Measurements from ENCODE around the gene CLDN24. TPM values are rescaled to one million over a fixed set of nuclear protein-coding genes. Genes with fewer than 3 reads are reported as not detected.

CLDN24 gene
- total and polyA plus RNA-seq, 2 donors (not counting 3 experiments of a cell fraction or from before 2014, with no cell fraction given): not detected

- intact Hi-C loops (cut with micrococcal nuclease) (no loop called here), dilution Hi-C loops (cut with MboI; ENCODE audit: extremely low pct_ligation_motif_present, low sequenced_read_pairs) (no loop called here)
- H4K20me1 ChIP-seq (replicated peaks; ENCODE audit: control insufficient read depth, extremely low read depth, insufficient read depth, low read length): no peaks in the 10 kb centered on the region
- ChIA-PET POLR2A (no interaction called here), CTCF (no interaction called here)
- no peak for TF ChIP-seq POLR2AphosphoS5 (IDR thresholded peaks at IDR 0.05; ENCODE audit: insufficient read depth, low read depth, low read length)
- TF ChIP-seq POLR2A (IDR thresholded peaks at IDR 0.05; ENCODE audit: low read depth, low read length): no peak
- TF ChIP-seq FOS (IDR thresholded peaks at IDR 0.05; ENCODE audit: borderline replicate concordance, insufficient read depth, low read length): no peak
- no peak for TF ChIP-seq MAX (IDR thresholded peaks at IDR 0.05; ENCODE audit: insufficient read depth, insufficient read length)
- TF ChIP-seq CTCF (IDR thresholded peaks at IDR 0.05; ENCODE audit: extremely low read depth in 1 of 2, insufficient read depth in 1 of 2, low read depth in 1 of 2, low read length in 2 of 2): no peak
- no peak for TF ChIP-seq EZH2 (IDR thresholded peaks at IDR 0.05; ENCODE audit: borderline replicate concordance, low read depth, low read length, severe bottlenecking)
- TF ChIP-seq GATA2 (IDR thresholded peaks at IDR 0.05; ENCODE audit: insufficient read depth, insufficient read length, low read depth, low read length): no peak
- TF ChIP-seq JUN (IDR thresholded peaks at IDR 0.05; ENCODE audit: borderline replicate concordance, insufficient read depth, insufficient read length, low read depth): no peak
- no peak for TF ChIP-seq MYC (IDR thresholded peaks at IDR 0.05; ENCODE audit: low read depth, low read length)
- H3K9me3 ChIP-seq (replicated peaks; ENCODE audit: control insufficient read depth, insufficient read depth, low read length): no peaks in the 10 kb centered on the region
- no peak overlapping the region for H3K27ac ChIP-seq (ENCODE audit: insufficient read depth, low read depth, low read length)
- BruUV-seq (replicated peaks): no TSS peak
- FAIRE-seq: no peak
- no peak overlapping the region for H3K9ac ChIP-seq (replicated peaks; ENCODE audit: extremely low read depth, insufficient read depth, low read length)
- no peaks in the 10 kb centered on the region for H3K9me1 ChIP-seq (replicated peaks; ENCODE audit: control insufficient read depth, extremely low read depth, insufficient read depth, low read length)
- no peaks in the 10 kb centered on the region for H3K79me2 ChIP-seq (ENCODE audit: control insufficient read depth, insufficient read depth, low read length)
- H2AFZ ChIP-seq (ENCODE audit: low read depth, low read length): no peak overlapping the region
- no peak overlapping the region for H3K4me3 ChIP-seq (replicated peaks in 1 of 3; ENCODE audit: insufficient read depth in 1 of 3, low read depth in 1 of 3, low read length in 3 of 3)
- no peaks in the 10 kb centered on the region for H3K4me1 ChIP-seq (ENCODE audit: control insufficient read depth, extremely low read depth, insufficient read depth, low read length)
- peaks cover 0 to 2% of the 10 kb centered on the region in 2 experiments for H3K27me3 ChIP-seq (ENCODE audit: control insufficient read depth in 2 of 2, insufficient read depth in 2 of 2, low read length in 2 of 2)
- no peaks in the 10 kb centered on the region for H3K36me3 ChIP-seq (ENCODE audit: control insufficient read depth in 2 of 2, extremely low read depth in 1 of 2, insufficient read depth in 2 of 2, low read length in 2 of 2)
- H3K4me2 ChIP-seq (ENCODE audit: insufficient read depth, low read length): no peak overlapping the region
- no peak for DNase-seq (ENCODE audit: low read depth, low spot score)
Observed at GRCh38 chr4:183369073-183369472, 46.8 kb upstream of the CLDN24 start.
